Mesodermal cell (in vitro differentiated cells): ENCODE results near the gene WBP1L.

Experiments used
- H3K27ac ChIP-seq: 2 replicates; pipeline ENCODE4 v1.7.0; 2013; ENCODE audit warnings: mild to moderate bottlenecking, low read depth, low read length, moderate library complexity; ENCODE audit not compliant: severe bottlenecking
- H3K36me3 ChIP-seq: 2 replicates; pipeline ENCODE4 v1.7.1; 2013; ENCODE audit warnings: mild to moderate bottlenecking, low read length, moderate library complexity; ENCODE audit not compliant: control insufficient read depth, insufficient read depth
- H3K4me1 ChIP-seq: one replicate; pipeline ENCODE4 v1.7.1; 2013; ENCODE audit warnings: mild to moderate bottlenecking, low read length; ENCODE audit not compliant: insufficient read depth, control insufficient read depth, poor library complexity, severe bottlenecking
- H3K4me3 ChIP-seq: 2 replicates; pipeline ENCODE4 v1.7.0; 2013; ENCODE audit warnings: low read length, control low read depth, mild to moderate bottlenecking; ENCODE audit not compliant: insufficient read depth, poor library complexity, severe bottlenecking; ENCODE audit errors: extremely low read depth
- H3K9me3 ChIP-seq: 2 replicates; pipeline ENCODE4 v1.7.1; 2013; ENCODE audit warnings: mild to moderate bottlenecking, low read length, moderate library complexity; ENCODE audit not compliant: control insufficient read depth
- WGBS, 2 experiments: methylation state at CpG; one replicate each; pipeline ENCODE4 v1.1.5; 2013; ENCODE audit warnings: missing lambda C conversion rate in 2 of 2; ENCODE audit not compliant: insufficient coverage in 2 of 2; 5-methylcytosine and 5-hydroxymethylcytosine counted together

The WBP1L gene

DNA sequence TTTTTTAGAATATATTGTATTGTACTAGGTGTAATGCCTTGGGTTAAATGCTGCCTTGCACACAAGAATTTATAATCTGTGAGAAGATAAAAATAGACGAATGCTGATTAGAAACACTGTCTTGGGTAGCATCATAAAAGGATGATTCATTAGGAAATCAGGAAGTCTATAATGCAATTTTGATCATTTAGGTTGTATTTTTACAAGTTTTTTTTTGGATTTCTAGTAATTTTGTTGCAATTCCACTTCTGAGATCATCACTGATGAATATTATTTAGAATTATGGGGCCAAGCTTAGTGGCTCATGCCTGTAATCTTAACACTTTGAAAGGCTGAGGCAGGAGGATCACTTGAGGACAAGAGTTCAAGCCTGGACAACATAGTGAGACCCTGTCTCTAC, 29.6 kb downstream of the WBP1L start:
- WGBS, 2 experiments: 100% methylated on average over 1 of the region's 1 CpG

DNA sequence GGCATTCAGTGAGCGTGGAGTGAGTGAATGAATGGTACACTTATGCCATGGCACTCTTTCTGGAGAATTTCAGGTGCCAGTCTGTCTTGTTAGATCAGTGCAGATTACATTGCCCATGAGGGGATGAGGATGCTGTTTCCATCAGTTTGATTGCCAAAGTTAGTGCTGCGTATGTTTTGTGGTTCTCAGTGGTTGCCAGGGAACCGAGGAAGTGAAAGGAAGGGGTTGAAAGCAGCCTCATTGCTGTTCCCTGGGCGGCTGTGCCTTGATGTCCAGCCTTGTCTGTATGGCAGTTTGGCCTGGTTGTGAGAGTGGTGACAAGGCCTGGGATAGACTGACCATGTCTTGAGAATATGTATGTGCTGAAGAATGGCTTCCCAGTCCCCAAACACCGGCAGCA, 30.2 kb downstream of the WBP1L start:
- 84 to 85% methylated on average over 4 to 5 of the region's 5 CpGs for WGBS, 2 experiments
- Histone ChIP-seq H3K9me3 (no peaks in the 10 kb centered on the region), H3K36me3 (no peaks in the 10 kb centered on the region), H3K4me3 (no peak overlapping the region), H3K27ac (no peak overlapping the region), H3K4me1 (peaks cover 49% of the 10 kb centered on the region)

More for the DNA sequence above, 29.6 kb downstream of the WBP1L start:
- H3K27ac ChIP-seq: no peak overlapping the region
- H3K36me3 ChIP-seq: no peaks in the 10 kb centered on the region
- H3K4me1 ChIP-seq: peaks cover 45% of the 10 kb centered on the region
- no peak overlapping the region for H3K4me3 ChIP-seq
- H3K9me3 ChIP-seq: no peaks in the 10 kb centered on the region

GRCh38 chr10:102775201-102775934, 31.6 kb downstream of the WBP1L start:
- H3K4me3 ChIP-seq: peak overlapping the region; percentile 46
- peaks cover 5% of the 10 kb centered on the region for H3K36me3 ChIP-seq
- peak overlapping the region; percentile 99 for H3K27ac ChIP-seq
- H3K9me3 ChIP-seq: no peaks in the 10 kb centered on the region
- H3K4me1 ChIP-seq: peaks cover 47% of the 10 kb centered on the region
- WGBS, 2 experiments: 83 to 85% methylated on average over 14 to 15 of the region's 16 CpGs

GRCh38 chr10:102775935-102776669, 32.4 kb downstream of the WBP1L start:
- peak overlapping the region; percentile 46 for H3K4me3 ChIP-seq
- no peaks in the 10 kb centered on the region for H3K9me3 ChIP-seq
- H3K36me3 ChIP-seq: peaks cover 9% of the 10 kb centered on the region
- 13 to 20% methylated on average over 8 to 14 of the region's 17 CpGs for WGBS, 2 experiments
- H3K27ac ChIP-seq: peak overlapping the region; percentile 99
- peaks cover 48% of the 10 kb centered on the region for H3K4me1 ChIP-seq

DNA sequence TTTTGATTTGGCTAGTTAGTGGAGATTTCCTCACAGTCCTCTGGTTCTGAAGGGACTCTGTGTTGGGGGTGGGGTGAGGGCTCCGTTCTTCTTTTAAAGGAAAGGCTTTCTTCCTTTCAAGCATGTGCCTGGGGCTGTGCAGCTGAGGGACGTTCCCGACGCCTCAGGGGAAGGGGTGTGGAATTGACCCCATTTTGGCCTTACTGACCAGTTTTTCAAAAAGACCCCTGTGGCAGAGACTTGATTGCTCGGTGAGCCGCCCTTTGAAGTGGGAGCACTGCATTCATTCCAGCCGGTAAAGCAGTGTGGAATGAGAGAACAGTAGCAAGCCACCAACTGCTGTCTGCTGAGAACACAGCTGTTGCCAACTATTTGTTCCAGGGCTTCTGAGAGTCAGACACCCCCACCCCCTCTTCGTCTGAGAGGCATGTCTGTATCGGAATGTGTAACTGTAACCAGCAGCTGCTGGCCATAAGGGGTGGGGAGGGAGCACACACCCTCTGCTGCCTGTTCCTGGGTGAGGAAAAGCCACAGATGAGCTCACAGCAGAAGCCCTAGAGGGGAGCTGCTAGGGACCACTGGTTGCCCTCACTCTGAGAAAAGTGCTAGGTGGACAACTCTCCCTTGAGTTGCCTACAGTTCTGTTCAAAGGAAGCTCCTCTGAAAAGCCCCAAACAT, 33.2 kb downstream of the WBP1L start:
- peak overlapping the region; percentile 46 for H3K4me3 ChIP-seq
- peak overlapping the region; percentile 99 for H3K27ac ChIP-seq
- peaks cover 9% of the 10 kb centered on the region for H3K36me3 ChIP-seq
- peaks cover 56% of the 10 kb centered on the region for H3K4me1 ChIP-seq
- 0 to 2% methylated on average over 4 to 7 of the region's 9 CpGs for whole genome bisulfite sequencing, 2 experiments
- H3K9me3 ChIP-seq: no peaks in the 10 kb centered on the region

DNA sequence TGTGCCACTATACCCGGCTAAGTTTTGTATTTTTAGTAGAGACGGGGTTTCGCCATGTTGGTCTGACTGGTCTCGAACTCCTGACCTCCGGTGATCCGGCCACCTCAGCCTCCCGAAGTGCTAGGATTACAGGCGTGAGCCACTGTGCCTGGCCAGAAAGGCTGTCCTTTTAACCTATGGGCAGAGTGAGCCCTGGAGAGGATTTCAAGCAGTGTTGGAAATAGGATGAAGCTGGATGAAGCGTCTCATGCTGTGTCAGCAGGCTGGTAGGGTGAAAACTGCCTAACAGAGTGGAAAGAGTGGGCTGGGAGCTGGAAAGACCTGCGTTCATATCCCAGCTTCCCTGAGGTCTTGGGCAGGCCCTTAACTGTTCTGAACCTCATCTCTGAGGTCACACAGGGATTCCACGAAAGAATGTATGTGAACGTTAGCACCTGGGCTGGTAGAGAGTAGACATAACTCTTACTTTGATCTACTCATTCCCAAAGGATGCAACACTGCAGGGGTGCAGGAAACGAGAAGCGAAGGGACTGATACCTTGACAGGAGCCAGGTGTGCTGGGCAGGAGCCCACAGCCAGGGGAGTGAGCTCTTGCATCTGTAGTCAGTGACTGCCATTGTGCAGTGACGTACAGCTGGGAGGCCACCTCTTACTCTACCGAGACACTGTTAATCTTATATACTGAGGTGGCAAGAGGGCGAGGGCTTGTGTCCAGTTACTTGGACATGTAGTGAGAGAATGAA, 34.1 kb downstream of the WBP1L start:
- peaks cover 9% of the 10 kb centered on the region for H3K36me3 ChIP-seq
- 86 to 87% methylated on average over 13 to 14 of the region's 17 CpGs for WGBS, 2 experiments
- peak overlapping the region; percentile 99 for H3K27ac ChIP-seq
- H3K4me1 ChIP-seq: peaks cover 62% of the 10 kb centered on the region
- no peaks in the 10 kb centered on the region for H3K9me3 ChIP-seq
- H3K4me3 ChIP-seq: no peak overlapping the region

DNA sequence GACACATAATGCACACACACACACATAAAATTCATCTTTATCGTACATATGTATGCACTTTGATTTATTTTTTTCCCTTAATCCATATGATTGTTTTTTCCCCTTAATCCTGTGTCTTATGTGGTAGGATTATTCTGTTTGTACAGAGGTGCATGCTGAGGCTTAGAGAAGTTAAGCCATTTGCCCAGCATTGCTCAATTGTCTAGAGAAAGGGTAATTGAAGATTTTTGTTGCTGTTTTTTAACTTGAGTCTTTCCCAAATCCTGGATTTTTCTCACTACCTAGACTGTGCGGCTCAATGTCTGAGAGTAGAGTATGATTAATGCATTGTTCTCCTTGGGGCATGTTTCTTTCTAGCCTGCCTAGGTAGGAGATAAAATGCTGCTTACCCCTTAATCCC, 35.0 kb downstream of the WBP1L start:
- WGBS, 2 experiments: no CpG with 5 or more reads among the region's 2 CpGs
- Histone ChIP-seq H3K4me3 (no peak overlapping the region), H3K4me1 (peaks cover 70% of the 10 kb centered on the region), H3K9me3 (no peaks in the 10 kb centered on the region), H3K27ac (no peak overlapping the region), H3K36me3 (peaks cover 9% of the 10 kb centered on the region)

- Histone ChIP-seq H3K36me3 (peaks cover 9% of the 10 kb centered on the region), H3K4me1 (peaks cover 69% of the 10 kb centered on the region), H3K27ac (peak overlapping the region; percentile 1), H3K9me3 (no peaks in the 10 kb centered on the region), H3K4me3 (no peak overlapping the region)
- WGBS, 2 experiments: 71 to 72% methylated on average over 10 of the region's 10 CpGs
Observed at GRCh38 chr10:102779680-102780526, 36.2 kb downstream of the WBP1L start.

DNA sequence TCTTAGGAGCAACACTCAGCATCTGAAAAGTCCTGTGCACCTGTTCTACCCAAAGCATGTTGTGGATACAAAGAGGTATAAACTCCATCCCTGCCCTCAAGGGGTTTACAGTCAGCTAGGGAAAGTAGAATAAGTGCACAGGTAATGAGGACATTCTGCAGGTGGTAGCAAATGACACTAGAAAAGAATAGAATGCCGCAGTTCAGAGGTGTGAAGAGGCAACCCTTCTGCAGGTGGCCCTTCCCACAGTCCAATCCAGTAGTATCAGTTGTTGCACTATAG, 36.7 kb downstream of the WBP1L start:
- Histone ChIP-seq H3K27ac (no peak overlapping the region), H3K4me1 (peaks cover 63% of the 10 kb centered on the region), H3K36me3 (peaks cover 9% of the 10 kb centered on the region), H3K4me3 (no peak overlapping the region), H3K9me3 (no peaks in the 10 kb centered on the region)
- WGBS, 2 experiments: 75 to 100% methylated on average over 1 of the region's 1 CpG
